Stimulated activated memory B cell treated with anti-CD40 and anti-IgM and Interleukin-4, amounts not matched to agents 10 μg/mL and 1 μg/mL and 100 μg/mL, for 72 hours (primary cell): ENCODE data around the gene PHACTR1.

Experiments
- ATAC-seq: fragments of 150-1000 bp; cut with Tn5 transposase; 2 replicates; pipeline ENCODE4 v1.10.0; 2021
- H3K27ac Mint-ChIP-seq: one replicate; pipeline ENCODE4 v1.8.0; 2022; ENCODE audit warnings: mild to moderate bottlenecking, mixed read lengths
- H3K27me3 Mint-ChIP-seq: one replicate; pipeline ENCODE4 v1.8.0; 2022; ENCODE audit warnings: mixed read lengths
- H3K36me3 Mint-ChIP-seq: one replicate; pipeline ENCODE4 v1.8.0; 2022; ENCODE audit warnings: mixed read lengths
- H3K4me1 Mint-ChIP-seq: one replicate; pipeline ENCODE4 v1.8.0; 2022; ENCODE audit warnings: mixed read lengths
- H3K4me3 Mint-ChIP-seq: one replicate; pipeline ENCODE4 v1.8.0; 2022; ENCODE audit warnings: mild to moderate bottlenecking, moderate library complexity, mixed read lengths
- H3K9me3 Mint-ChIP-seq: one replicate; pipeline ENCODE4 v1.8.0; 2022; ENCODE audit warnings: mixed read lengths

PHACTR1 gene

GRCh38 chr6:13063300-13063918 lies 346.8 kb downstream of the PHACTR1 start:
- ATAC-seq, result no peak
- Mint-ChIP-seq H3K9me3 (no peaks in the 10 kb centered on the region), H3K27me3 (no peaks in the 10 kb centered on the region), H3K36me3 (no peaks in the 10 kb centered on the region), H3K27ac (no peak overlapping the region), H3K4me1 (peaks cover 2% of the 10 kb centered on the region), H3K4me3 (no peak overlapping the region)

- H3K4me3 Mint-ChIP-seq, result no peak overlapping the region
- no peak for ATAC-seq
- H3K27ac Mint-ChIP-seq, result no peak overlapping the region
- H3K4me1 Mint-ChIP-seq, result peaks cover 12% of the 10 kb centered on the region
- H3K27me3 Mint-ChIP-seq, result no peaks in the 10 kb centered on the region
- no peaks in the 10 kb centered on the region for H3K36me3 Mint-ChIP-seq
- H3K9me3 Mint-ChIP-seq, result no peaks in the 10 kb centered on the region
Measured at GRCh38 chr6:13065581-13065980, 349.0 kb downstream of the PHACTR1 start.

- Mint-ChIP-seq H3K4me3 (no peak overlapping the region), H3K27me3 (no peaks in the 10 kb centered on the region), H3K36me3 (no peaks in the 10 kb centered on the region), H3K9me3 (no peaks in the 10 kb centered on the region), H3K4me1 (peaks cover 12% of the 10 kb centered on the region), H3K27ac (no peak overlapping the region)
- ATAC-seq, result no peak
Measured at GRCh38 chr6:13066050-13066449, 349.5 kb downstream of the PHACTR1 start.

- Mint-ChIP-seq H3K4me1 (peaks cover 12% of the 10 kb centered on the region), H3K27me3 (no peaks in the 10 kb centered on the region), H3K9me3 (no peaks in the 10 kb centered on the region), H3K4me3 (no peak overlapping the region), H3K27ac (no peak overlapping the region), H3K36me3 (no peaks in the 10 kb centered on the region)
- no peak for ATAC-seq
Measured at GRCh38 chr6:13066820-13067219, 350.3 kb downstream of the PHACTR1 start.

GRCh38 chr6:13068586-13069210 lies 352.1 kb downstream of the PHACTR1 start:
- Mint-ChIP-seq H3K27ac (no peak overlapping the region), H3K36me3 (no peaks in the 10 kb centered on the region), H3K4me3 (no peak overlapping the region), H3K9me3 (no peaks in the 10 kb centered on the region), H3K4me1 (peaks cover 12% of the 10 kb centered on the region), H3K27me3 (peaks cover 15% of the 10 kb centered on the region)
- ATAC-seq, result no peak

GRCh38 chr6:13071550-13072345 lies 355.2 kb downstream of the PHACTR1 start:
- Mint-ChIP-seq H3K4me1 (peaks cover 12% of the 10 kb centered on the region), H3K9me3 (no peaks in the 10 kb centered on the region), H3K4me3 (no peak overlapping the region), H3K27me3 (peaks cover 45% of the 10 kb centered on the region), H3K27ac (no peak overlapping the region), H3K36me3 (no peaks in the 10 kb centered on the region)
- no peak for ATAC-seq

GRCh38 chr6:13072686-13073347 lies 356.2 kb downstream of the PHACTR1 start:
- H3K9me3 Mint-ChIP-seq, result no peaks in the 10 kb centered on the region
- no peaks in the 10 kb centered on the region for H3K36me3 Mint-ChIP-seq
- H3K4me1 Mint-ChIP-seq, result peaks cover 12% of the 10 kb centered on the region
- no peak overlapping the region for H3K27ac Mint-ChIP-seq
- ATAC-seq, result no peak
- peaks cover 55% of the 10 kb centered on the region for H3K27me3 Mint-ChIP-seq
- H3K4me3 Mint-ChIP-seq, result no peak overlapping the region

- peaks cover 62% of the 10 kb centered on the region for H3K27me3 Mint-ChIP-seq
- H3K4me1 Mint-ChIP-seq, result peaks cover under 1% of the 10 kb centered on the region
- no peak overlapping the region for H3K4me3 Mint-ChIP-seq
- H3K36me3 Mint-ChIP-seq, result no peaks in the 10 kb centered on the region
- no peaks in the 10 kb centered on the region for H3K9me3 Mint-ChIP-seq
- no peak overlapping the region for H3K27ac Mint-ChIP-seq
- ATAC-seq, result no peak
Measured at GRCh38 chr6:13074415-13075140, 358.0 kb downstream of the PHACTR1 start.

GRCh38 chr6:13075141-13075845 lies 358.7 kb downstream of the PHACTR1 start:
- Mint-ChIP-seq H3K9me3 (no peaks in the 10 kb centered on the region), H3K27me3 (peaks cover 62% of the 10 kb centered on the region), H3K27ac (no peak overlapping the region), H3K4me3 (no peak overlapping the region), H3K4me1 (no peaks in the 10 kb centered on the region), H3K36me3 (no peaks in the 10 kb centered on the region)
- no peak for ATAC-seq

GRCh38 chr6:13076575-13076974 lies 360.0 kb downstream of the PHACTR1 start:
- H3K4me1 Mint-ChIP-seq, result no peaks in the 10 kb centered on the region
- no peak overlapping the region for H3K4me3 Mint-ChIP-seq
- ATAC-seq, result no peak
- H3K36me3 Mint-ChIP-seq, result no peaks in the 10 kb centered on the region
- H3K27me3 Mint-ChIP-seq, result peaks cover 62% of the 10 kb centered on the region
- H3K9me3 Mint-ChIP-seq, result no peaks in the 10 kb centered on the region
- no peak overlapping the region for H3K27ac Mint-ChIP-seq

- Mint-ChIP-seq H3K27me3 (peaks cover 62% of the 10 kb centered on the region), H3K27ac (no peak overlapping the region), H3K36me3 (no peaks in the 10 kb centered on the region), H3K9me3 (peaks cover 2% of the 10 kb centered on the region), H3K4me3 (no peak overlapping the region), H3K4me1 (no peaks in the 10 kb centered on the region)
- no peak for ATAC-seq
Measured at GRCh38 chr6:13077117-13077516, 360.6 kb downstream of the PHACTR1 start.

- no peaks in the 10 kb centered on the region for H3K4me1 Mint-ChIP-seq
- no peak overlapping the region for H3K27ac Mint-ChIP-seq
- no peak for ATAC-seq
- H3K9me3 Mint-ChIP-seq, result peaks cover 2% of the 10 kb centered on the region
- H3K4me3 Mint-ChIP-seq, result no peak overlapping the region
- H3K36me3 Mint-ChIP-seq, result no peaks in the 10 kb centered on the region
- H3K27me3 Mint-ChIP-seq, result peaks cover 41% of the 10 kb centered on the region
Measured at GRCh38 chr6:13079096-13079723, 362.6 kb downstream of the PHACTR1 start.

GRCh38 chr6:13080462-13081188 lies 364.1 kb downstream of the PHACTR1 start:
- Mint-ChIP-seq H3K9me3 (peaks cover 2% of the 10 kb centered on the region), H3K36me3 (no peaks in the 10 kb centered on the region), H3K4me1 (no peaks in the 10 kb centered on the region)

More at GRCh38 chr6:13080462-13081188, 364.1 kb downstream of the PHACTR1 start:
- no peak overlapping the region for H3K4me3 Mint-ChIP-seq
- no peak overlapping the region for H3K27ac Mint-ChIP-seq
- peaks cover 28% of the 10 kb centered on the region for H3K27me3 Mint-ChIP-seq
- ATAC-seq, result no peak
